Measurements from ENCODE around the gene ABRACL.
A peak's percentile ranks its signal among the peaks of the same experiment; 100 is the strongest.

ABRACL gene

GRCh38 chr6:138981416-138981815 lies 47.1 kb upstream of the ABRACL start:
- Histone ChIP-seq H3K9me3 (replicated peaks; ENCODE audit: insufficient read depth, low read length) (no peaks in the 10 kb centered on the region), H2AFZ (ENCODE audit: low read length) (no peak overlapping the region), H3F3A (ENCODE audit: insufficient read depth, low read length) (no peaks in the 10 kb centered on the region), H3K4me3 (ENCODE audit: low read length) (no peak overlapping the region), H3K9me2 (replicated peaks; ENCODE audit: insufficient read depth, low read length) (no peaks in the 10 kb centered on the region), H3K79me2 (ENCODE audit: low read length) (peaks cover 98% of the 10 kb centered on the region), H3K36me3 (replicated peaks; ENCODE audit: insufficient read depth, low read length) (no peaks in the 10 kb centered on the region), H3K27me3 (replicated peaks; ENCODE audit: insufficient read depth, low read length) (no peaks in the 10 kb centered on the region), H3K27ac (ENCODE audit: low read length) (no peak overlapping the region), H3K9ac (ENCODE audit: low read length) (no peak overlapping the region), H3K4me2 (ENCODE audit: low read depth, low read length) (no peak overlapping the region), H3K4me1 (ENCODE audit: low read length) (peaks cover 7% of the 10 kb centered on the region; the same call in 1 of the 2 replicates), H4K20me1 (ENCODE audit: insufficient read depth, low read length) (no peaks in the 10 kb centered on the region; the same call in 1 of the 2 replicates)
- TF ChIP-seq EZH2phosphoT487 (IDR thresholded peaks at IDR 0.05; ENCODE audit: low read length): no peak
- TF ChIP-seq EZH2 (optimal IDR thresholded peaks at IDR 0.05; ENCODE audit: low read depth, low read length): no peak
- no peak for TF ChIP-seq CTCF (IDR thresholded peaks at IDR 0.05; ENCODE audit: low read length)
- no peak for DNase-seq

GRCh38 chr6:138986578-138986977 lies 42.0 kb upstream of the ABRACL start:
- H3K79me2 ChIP-seq (ENCODE audit: low read length): peaks cover 60% of the 10 kb centered on the region
- H3K9me2 ChIP-seq (replicated peaks; ENCODE audit: insufficient read depth, low read length): no peaks in the 10 kb centered on the region
- H3K4me1 ChIP-seq (ENCODE audit: low read length): peaks cover 14% of the 10 kb centered on the region; the same call in 1 of the 2 replicates
- H3K9ac ChIP-seq (ENCODE audit: low read length): peak overlapping the region; percentile 97; the same call in 1 of the 2 replicates
- peak overlapping the region; percentile 91 for H3K4me3 ChIP-seq (ENCODE audit: low read length)
- TF ChIP-seq EZH2 (optimal IDR thresholded peaks at IDR 0.05; ENCODE audit: low read depth, low read length): no peak
- no peak for TF ChIP-seq CTCF (IDR thresholded peaks at IDR 0.05; ENCODE audit: low read length)
- TF ChIP-seq EZH2phosphoT487 (IDR thresholded peaks at IDR 0.05; ENCODE audit: low read length): no peak
- no peak for DNase-seq
- H3K9me3 ChIP-seq (replicated peaks; ENCODE audit: insufficient read depth, low read length): no peaks in the 10 kb centered on the region
- H3K4me2 ChIP-seq (ENCODE audit: low read depth, low read length): peak overlapping the region; percentile 82
- H3K27ac ChIP-seq (ENCODE audit: low read length): no peak overlapping the region
- no peaks in the 10 kb centered on the region for H3K36me3 ChIP-seq (replicated peaks; ENCODE audit: insufficient read depth, low read length)
- H3F3A ChIP-seq (ENCODE audit: insufficient read depth, low read length): peaks cover 6% of the 10 kb centered on the region; the same call in 1 of the 2 replicates
- H2AFZ ChIP-seq (ENCODE audit: low read length): no peak overlapping the region
- no peaks in the 10 kb centered on the region for H3K27me3 ChIP-seq (replicated peaks; ENCODE audit: insufficient read depth, low read length)
- H4K20me1 ChIP-seq (ENCODE audit: insufficient read depth, low read length): no peaks in the 10 kb centered on the region; the same call in 1 of the 2 replicates

- Histone ChIP-seq H3K27me3 (replicated peaks; ENCODE audit: insufficient read depth, low read length) (no peaks in the 10 kb centered on the region), H3K4me2 (ENCODE audit: low read depth, low read length) (peak overlapping the region; percentile 82), H3K9ac (ENCODE audit: low read length) (peak overlapping the region; percentile 97), H3K9me2 (replicated peaks; ENCODE audit: insufficient read depth, low read length) (no peaks in the 10 kb centered on the region), H3K4me1 (ENCODE audit: low read length) (peaks cover 14% of the 10 kb centered on the region; the same call in 1 of the 2 replicates), H3K4me3 (ENCODE audit: low read length) (peak overlapping the region; percentile 91), H2AFZ (ENCODE audit: low read length) (peak overlapping the region; percentile 81), H4K20me1 (ENCODE audit: insufficient read depth, low read length) (no peaks in the 10 kb centered on the region; the same call in 1 of the 2 replicates), H3K36me3 (replicated peaks; ENCODE audit: insufficient read depth, low read length) (no peaks in the 10 kb centered on the region), H3K79me2 (ENCODE audit: low read length) (peaks cover 54% of the 10 kb centered on the region), H3K27ac (ENCODE audit: low read length) (no peak overlapping the region), H3K9me3 (replicated peaks; ENCODE audit: insufficient read depth, low read length) (no peaks in the 10 kb centered on the region), H3F3A (ENCODE audit: insufficient read depth, low read length) (peaks cover 6% of the 10 kb centered on the region; the same call in 1 of the 2 replicates)
- DNase-seq: no peak
- TF ChIP-seq EZH2 (optimal IDR thresholded peaks at IDR 0.05; ENCODE audit: low read depth, low read length) (no peak), CTCF (IDR thresholded peaks at IDR 0.05; ENCODE audit: low read length) (no peak), EZH2phosphoT487 (IDR thresholded peaks at IDR 0.05; ENCODE audit: low read length) (no peak)
Measured at GRCh38 chr6:138987080-138987642, 41.4 kb upstream of the ABRACL start.
